Liver (tissue), 9 donors: ENCODE results near the gene SLC35F4. TPM values are rescaled to one million over a fixed set of nuclear protein-coding genes. Genes with fewer than 3 reads are reported as not detected.

ENCODE experiments used
- DNase-seq: peaks from one replicate; pipeline ENCODE4 v3.0.0-alpha.2; 2017; ENCODE audit warnings: low spot score
- H3K27ac ChIP-seq, 2 donors: one replicate each; pipeline ENCODE4 v1.7.0; 2013; ENCODE audit warnings: inconsistent platforms in 2 of 2, low read length in 2 of 2, control low read depth in 1 of 2, low read depth in 1 of 2, mild to moderate bottlenecking in 1 of 2
- H3K27me3 ChIP-seq, 4 donors: one replicate each; pipeline versions ENCODE4 v1.6.1 to v1.7.0; 2013; ENCODE audit warnings: low read length in 3 of 4, inconsistent platforms in 1 of 4, mild to moderate bottlenecking in 1 of 4, moderate library complexity in 1 of 4; ENCODE audit not compliant: control insufficient read depth in 4 of 4, insufficient read depth in 4 of 4
- H3K36me3 ChIP-seq, 4 donors: one replicate each; pipeline versions ENCODE4 v1.6.1 to v1.7.0; 2013; ENCODE audit warnings: low read length in 3 of 4, mild to moderate bottlenecking in 3 of 4, low read depth in 1 of 4, moderate library complexity in 1 of 4; ENCODE audit not compliant: control insufficient read depth in 4 of 4, insufficient read depth in 3 of 4
- H3K4me1 ChIP-seq, 4 donors: one replicate each; pipeline versions ENCODE4 v1.6.1 to v1.7.0; 2013; ENCODE audit warnings: low read length in 3 of 4, mild to moderate bottlenecking in 3 of 4, moderate library complexity in 1 of 4; ENCODE audit not compliant: control insufficient read depth in 4 of 4, insufficient read depth in 4 of 4
- H3K4me3 ChIP-seq, 3 donors: one replicate each; pipeline versions ENCODE4 v1.6.1 to v1.7.0; 2013; ENCODE audit warnings: low read length in 3 of 3, control low read depth in 1 of 3, low read depth in 1 of 3, mild to moderate bottlenecking in 1 of 3
- H3K9ac ChIP-seq, 2 donors: one replicate each; pipeline ENCODE4 v1.7.0; 2013; ENCODE audit warnings: low read length in 2 of 2, mild to moderate bottlenecking in 2 of 2, moderate library complexity in 2 of 2, control low read depth in 1 of 2, low read depth in 1 of 2
- H3K9me3 ChIP-seq, 4 donors: one replicate each; pipeline versions ENCODE4 v1.6.1 to v1.7.0; 2013; ENCODE audit warnings: low read length in 3 of 4; ENCODE audit not compliant: control insufficient read depth in 4 of 4
- ATF3 ChIP-seq: IDR thresholded peaks from 2 replicates; pipeline ENCODE4 v1.6.1; 2016; ENCODE audit warnings: antibody characterized with exemption
- CTCF ChIP-seq: fragments of 150-350 bp; IDR thresholded peaks from 2 replicates; pipeline ENCODE4 v1.5.1; 2017; ENCODE audit warnings: improper control_type of control experiment, low read depth, low read length; ENCODE audit not compliant: missing input control
- EGR1 ChIP-seq, 2 donors: IDR thresholded peaks; 2 replicates each; pipeline ENCODE4 v1.6.1; 2016 to 2018; ENCODE audit warnings: antibody characterized with exemption in 2 of 2, low read depth in 2 of 2
- FOXA1 ChIP-seq: IDR thresholded peaks from 2 replicates; pipeline ENCODE4 v1.6.1; 2016; ENCODE audit warnings: antibody characterized with exemption
- FOXA2 ChIP-seq: IDR thresholded peaks from 2 replicates; pipeline ENCODE4 v1.6.1; 2016; ENCODE audit warnings: antibody characterized with exemption
- GABPA ChIP-seq, 2 donors: IDR thresholded peaks in 1 of 2; conservative IDR thresholded peaks in 1 of 2; 2 replicates each; pipeline ENCODE4 v1.6.1; 2016; ENCODE audit warnings: antibody characterized with exemption in 2 of 2, mild to moderate bottlenecking in 1 of 2, moderate library complexity in 1 of 2
- HNF4A ChIP-seq, 2 donors: conservative IDR thresholded peaks; 2 replicates each; pipeline ENCODE4 v1.6.1; 2016; ENCODE audit warnings: antibody characterized with exemption in 2 of 2, mild to moderate bottlenecking in 2 of 2
- HNF4G ChIP-seq: IDR thresholded peaks from 2 replicates; pipeline ENCODE4 v1.6.1; 2016; ENCODE audit warnings: antibody characterized with exemption
- JUND ChIP-seq, 2 donors: IDR thresholded peaks; 2 replicates each; pipeline ENCODE4 v1.6.1; 2016; ENCODE audit warnings: antibody characterized with exemption in 2 of 2
- MAX ChIP-seq: IDR thresholded peaks from 2 replicates; pipeline ENCODE4 v1.6.1; 2016; ENCODE audit warnings: antibody characterized with exemption
- NR2F2 ChIP-seq: IDR thresholded peaks from 2 replicates; pipeline ENCODE4 v1.6.1; 2016; ENCODE audit warnings: antibody characterized with exemption
- RAD21 ChIP-seq, 2 donors: IDR thresholded peaks; 2 replicates each; pipeline ENCODE4 v1.6.1; 2016; ENCODE audit warnings: antibody characterized with exemption in 2 of 2, mild to moderate bottlenecking in 2 of 2
- RXRA ChIP-seq, 2 donors: IDR thresholded peaks; 2 replicates each; pipeline ENCODE4 v1.6.1; 2017 to 2018; ENCODE audit warnings: antibody characterized with exemption in 2 of 2, mild to moderate bottlenecking in 1 of 2
- SP1 ChIP-seq: IDR thresholded peaks from 2 replicates; pipeline ENCODE4 v1.6.1; 2018; ENCODE audit warnings: antibody characterized with exemption, mild to moderate bottlenecking
- TAF1 ChIP-seq: conservative IDR thresholded peaks from 2 replicates; pipeline ENCODE4 v1.6.1; 2016; ENCODE audit warnings: antibody characterized with exemption, mild to moderate bottlenecking
- YY1 ChIP-seq: IDR thresholded peaks from 2 replicates; pipeline ENCODE4 v1.6.1; 2016; ENCODE audit warnings: antibody characterized with exemption, mild to moderate bottlenecking
- ZBTB33 ChIP-seq: IDR thresholded peaks from 2 replicates; pipeline ENCODE4 v1.6.1; 2016; ENCODE audit warnings: antibody characterized with exemption
- WGBS: extraction: QIAGEN DNeasy Blood & Tissue Kit; methylation state at CpG from one replicate; pipeline ENCODE4 v1.1.7; 2013; 5-methylcytosine and 5-hydroxymethylcytosine counted together
- polyA plus RNA-seq, 2 donors: library from polyadenylated mRNA; stranded (reverse) in 1 of 2; unstranded in 1 of 2; fragments of 200-250 nt in 1 of 2; fragments of >200 nt in 1 of 2; fragmentation: Nextera tagmentation in 1 of 2; extraction: Ambion mirVana in 1 of 2; gene quantifications; one replicate each; pipeline versions ENCODE4 v1.2.1 to v1.2.3, GENCODE V29; 2013 to 2015
- total RNA-seq, 2 donors: library from RNA; depleted of rRNA; stranded (reverse); fragments of >200 nt; gene quantifications; one replicate each; pipeline ENCODE4 v1.2.3, GENCODE V29; 2014
- donor health status: healthy.
- donor health status: healthy.
- donor health status: healthy.
- donor health status: healthy.
- donor health status: healthy.

Gene SLC35F4
- total and polyA plus RNA-seq, 4 donors: not detected

GRCh38 chr14:57847706-57848105 lies 18.2 kb downstream of the SLC35F4 start:
- Histone ChIP-seq H3K36me3 (no peaks in the 10 kb centered on the region), H3K27ac (no peak overlapping the region), H3K9me3 (no peaks in the 10 kb centered on the region), H3K4me1 (no peaks in the 10 kb centered on the region), H3K27me3 (peaks cover 0 to 9% (median 0%) of the 10 kb centered on the region in 4 donors), H3K9ac (no peak overlapping the region), H3K4me3 (no peak overlapping the region)
- no peak for DNase-seq
- no peak for TF ChIP-seq RAD21 (IDR thresholded peaks at IDR 0.05)
- TF ChIP-seq MAX: no peak
- TF ChIP-seq ZBTB33: no peak
- 73% methylated on average over 2 of the region's 2 CpGs for WGBS

GRCh38 chr14:57847096-57847495 lies 18.8 kb downstream of the SLC35F4 start:
- H3K4me3 ChIP-seq: no peak overlapping the region
- no peak for TF ChIP-seq YY1
- no peak for TF ChIP-seq ATF3
- no peak for TF ChIP-seq HNF4A (conservative IDR thresholded peaks at IDR 0.05)
- TF ChIP-seq SP1: no peak
- no peak for TF ChIP-seq GABPA (IDR thresholded peaks at IDR 0.05 in 1 of 2, conservative IDR thresholded peaks at IDR 0.05 in 1 of 2)
- no peak for TF ChIP-seq EGR1 (IDR thresholded peaks at IDR 0.05; ENCODE audit: low read depth in 2 of 2)
- TF ChIP-seq RAD21 (IDR thresholded peaks at IDR 0.05): no peak
- TF ChIP-seq FOXA1: no peak
- no peak for TF ChIP-seq FOXA2
- TF ChIP-seq TAF1: no peak
- TF ChIP-seq RXRA (IDR thresholded peaks at IDR 0.05): no peak
- TF ChIP-seq CTCF: no peak
- no peak for TF ChIP-seq JUND (IDR thresholded peaks at IDR 0.05)
- H3K27ac ChIP-seq: no peak overlapping the region
- H3K27me3 ChIP-seq: peaks cover 0 to 10% (median 0%) of the 10 kb centered on the region in 4 donors
- no peak for DNase-seq
- H3K9ac ChIP-seq: no peak overlapping the region
- H3K9me3 ChIP-seq: no peaks in the 10 kb centered on the region
- no peaks in the 10 kb centered on the region for H3K4me1 ChIP-seq
- no peaks in the 10 kb centered on the region for H3K36me3 ChIP-seq

- Histone ChIP-seq H3K36me3 (no peaks in the 10 kb centered on the region), H3K9ac (no peak overlapping the region), H3K9me3 (no peaks in the 10 kb centered on the region), H3K4me1 (no peaks in the 10 kb centered on the region), H3K4me3 (no peak overlapping the region), H3K27me3 (peaks cover 0 to 10% (median 0%) of the 10 kb centered on the region in 4 donors), H3K27ac (no peak overlapping the region)
- DNase-seq: no peak
- WGBS: 55% methylated on average over 2 of the region's 2 CpGs
- no peak for TF ChIP-seq RXRA (IDR thresholded peaks at IDR 0.05)
- TF ChIP-seq YY1: no peak
- no peak for TF ChIP-seq GABPA (IDR thresholded peaks at IDR 0.05 in 1 of 2, conservative IDR thresholded peaks at IDR 0.05 in 1 of 2)
- TF ChIP-seq TAF1: no peak
- TF ChIP-seq RAD21 (IDR thresholded peaks at IDR 0.05): no peak
- TF ChIP-seq NR2F2: no peak
- no peak for TF ChIP-seq HNF4G
- no peak for TF ChIP-seq MAX
- no peak for TF ChIP-seq CTCF
- TF ChIP-seq SP1: no peak
- no peak for TF ChIP-seq ATF3
- no peak for TF ChIP-seq HNF4A (conservative IDR thresholded peaks at IDR 0.05)
- TF ChIP-seq FOXA1: no peak
- TF ChIP-seq JUND (IDR thresholded peaks at IDR 0.05): no peak
These were observed 19.3 kb downstream of the SLC35F4 start for GRCh38 chr14:57846596-57846995.
